Muscle layer of duodenum (tissue), 2 donors: ENCODE results near the gene BRICD5.

Experiments used
- H3K27ac ChIP-seq: one replicate; pipeline ENCODE4 v1.7.0; 2013; ENCODE audit warnings: mild to moderate bottlenecking, low read length
- H3K27me3 ChIP-seq: one replicate; pipeline ENCODE4 v1.7.0; 2013; ENCODE audit warnings: low read depth, mild to moderate bottlenecking, control low read depth, low read length
- H3K36me3 ChIP-seq, 2 donors: one replicate each; pipeline ENCODE4 v1.7.0; 2013; ENCODE audit warnings: low read length in 2 of 2, control low read depth in 1 of 2, mild to moderate bottlenecking in 1 of 2; ENCODE audit not compliant: insufficient read depth in 2 of 2, control insufficient read depth in 1 of 2
- H3K4me1 ChIP-seq, 2 donors: one replicate each; pipeline ENCODE4 v1.7.0; 2013; ENCODE audit warnings: low read length in 2 of 2, mild to moderate bottlenecking in 2 of 2, control low read depth in 1 of 2, moderate library complexity in 1 of 2; ENCODE audit not compliant: insufficient read depth in 2 of 2, control insufficient read depth in 1 of 2
- H3K4me3 ChIP-seq, 2 donors: one replicate each; pipeline ENCODE4 v1.7.0; 2013; ENCODE audit warnings: low read length in 2 of 2, low read depth in 1 of 2, mild to moderate bottlenecking in 1 of 2
- H3K9me3 ChIP-seq, 2 donors: one replicate each; pipeline ENCODE4 v1.7.0; 2013; ENCODE audit warnings: low read length in 2 of 2, control low read depth in 1 of 2, mild to moderate bottlenecking in 1 of 2; ENCODE audit not compliant: control insufficient read depth in 1 of 2
- donor health status: healthy.

Gene BRICD5

DNA sequence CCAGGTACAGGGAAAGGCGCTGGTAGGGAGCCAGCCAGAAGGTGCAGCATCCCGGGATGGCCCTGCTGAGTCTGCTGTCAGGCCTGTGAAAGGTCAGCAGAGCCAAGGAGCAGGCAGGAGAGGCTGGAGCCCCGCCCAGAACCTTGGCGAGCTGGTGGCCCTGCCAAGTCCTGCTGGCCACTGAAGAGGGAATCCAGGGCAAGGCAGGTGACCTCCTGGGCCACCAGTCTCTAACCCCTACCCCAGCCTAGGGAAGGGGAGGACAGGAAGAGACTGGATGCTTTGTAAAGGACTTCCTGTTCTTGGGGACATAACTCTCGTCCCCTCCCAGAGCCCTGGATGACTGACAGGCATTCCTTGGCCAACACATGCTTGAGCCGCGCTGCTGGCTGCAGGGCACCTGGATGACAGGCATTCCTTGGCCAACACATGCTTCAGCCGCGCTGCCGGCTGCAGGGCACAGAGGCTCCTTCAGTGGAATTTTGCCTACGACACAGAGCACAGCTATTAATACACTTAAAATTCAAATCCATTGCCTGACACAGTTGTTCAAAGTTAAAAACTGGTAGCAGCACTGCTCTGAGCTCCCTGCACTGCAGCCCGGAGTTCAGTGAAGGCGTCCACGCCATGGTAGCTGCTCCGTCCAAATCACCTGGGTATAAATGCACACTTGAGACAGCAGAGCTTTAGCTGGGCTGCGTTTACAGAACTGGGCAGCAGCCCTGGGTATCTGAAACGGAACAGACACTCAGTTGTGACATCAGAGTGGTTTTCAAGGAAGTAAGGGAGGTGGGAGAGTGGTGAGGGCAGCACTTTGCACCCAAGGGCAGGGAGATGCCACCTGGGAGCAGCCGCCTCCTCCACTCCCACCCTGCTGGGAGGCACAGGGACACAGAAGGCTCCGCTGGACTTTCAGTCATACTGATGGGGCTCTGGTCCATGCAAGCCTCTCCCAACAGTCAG, 2.0 kb upstream of the BRICD5 start:
- peak overlapping the region; percentile 6 to 60 for H3K4me3 ChIP-seq

DNA sequence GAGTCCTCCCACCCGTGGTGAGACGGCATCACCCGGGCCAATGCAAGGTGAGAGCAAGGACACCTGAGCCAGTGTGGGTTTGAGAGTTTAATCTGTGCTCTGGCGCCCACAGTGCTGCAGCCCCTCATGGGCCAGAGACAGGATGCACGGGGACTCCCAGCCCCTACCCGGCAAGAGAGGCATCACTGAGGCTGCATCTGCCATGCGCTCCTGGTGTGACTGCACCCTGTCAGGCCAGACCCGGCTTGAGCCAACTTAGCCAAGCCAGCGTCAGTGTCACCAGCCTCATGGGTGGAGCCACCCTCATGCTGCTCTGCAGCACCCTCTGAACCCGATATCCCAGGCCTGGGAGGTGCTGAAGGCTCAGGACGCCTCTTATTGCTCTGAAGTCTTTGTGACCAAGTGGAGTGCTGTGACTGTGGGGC, 1.3 kb upstream of the BRICD5 start:
- Histone ChIP-seq H3K36me3 (peaks cover 6 to 20% of the 10 kb centered on the region in 2 donors), H3K4me3 (no peak overlapping the region)

More for the DNA sequence above, 2.0 kb upstream of the BRICD5 start:
- no peaks in the 10 kb centered on the region for H3K27me3 ChIP-seq
- peaks cover 6 to 18% of the 10 kb centered on the region in 2 donors for H3K36me3 ChIP-seq
- H3K4me1 ChIP-seq = peaks cover 14 to 20% of the 10 kb centered on the region in 2 donors
- no peaks in the 10 kb centered on the region for H3K9me3 ChIP-seq
- no peak overlapping the region for H3K27ac ChIP-seq

DNA sequence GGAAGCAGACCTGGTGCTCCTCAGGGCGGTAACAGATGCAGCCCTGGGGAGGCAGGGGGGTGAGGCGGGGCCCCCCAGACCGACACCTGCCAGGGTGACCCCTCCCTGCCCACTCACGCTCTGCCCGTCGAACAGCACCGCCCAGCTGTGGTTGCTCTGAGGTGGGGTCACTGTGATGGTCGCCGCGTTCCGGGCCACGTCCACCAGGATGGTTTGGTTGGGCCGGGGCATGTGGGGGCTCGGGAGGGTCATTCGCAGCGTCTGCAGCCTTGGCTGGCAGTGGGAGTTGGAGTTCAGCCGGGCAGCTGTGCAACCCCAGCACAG, 692 bp downstream of the BRICD5 start:
- Histone ChIP-seq H3K36me3 (peaks cover 6 to 20% of the 10 kb centered on the region in 2 donors), H3K4me3 (no peak overlapping the region), H3K27ac (no peak overlapping the region), H3K27me3 (no peaks in the 10 kb centered on the region), H3K9me3 (no peaks in the 10 kb centered on the region), H3K4me1 (peaks cover 20 to 33% of the 10 kb centered on the region in 2 donors)

More for the DNA sequence above, 1.3 kb upstream of the BRICD5 start:
- Histone ChIP-seq H3K27ac (no peak overlapping the region), H3K4me1 (peaks cover 14 to 21% of the 10 kb centered on the region in 2 donors), H3K9me3 (no peaks in the 10 kb centered on the region), H3K27me3 (no peaks in the 10 kb centered on the region)

DNA sequence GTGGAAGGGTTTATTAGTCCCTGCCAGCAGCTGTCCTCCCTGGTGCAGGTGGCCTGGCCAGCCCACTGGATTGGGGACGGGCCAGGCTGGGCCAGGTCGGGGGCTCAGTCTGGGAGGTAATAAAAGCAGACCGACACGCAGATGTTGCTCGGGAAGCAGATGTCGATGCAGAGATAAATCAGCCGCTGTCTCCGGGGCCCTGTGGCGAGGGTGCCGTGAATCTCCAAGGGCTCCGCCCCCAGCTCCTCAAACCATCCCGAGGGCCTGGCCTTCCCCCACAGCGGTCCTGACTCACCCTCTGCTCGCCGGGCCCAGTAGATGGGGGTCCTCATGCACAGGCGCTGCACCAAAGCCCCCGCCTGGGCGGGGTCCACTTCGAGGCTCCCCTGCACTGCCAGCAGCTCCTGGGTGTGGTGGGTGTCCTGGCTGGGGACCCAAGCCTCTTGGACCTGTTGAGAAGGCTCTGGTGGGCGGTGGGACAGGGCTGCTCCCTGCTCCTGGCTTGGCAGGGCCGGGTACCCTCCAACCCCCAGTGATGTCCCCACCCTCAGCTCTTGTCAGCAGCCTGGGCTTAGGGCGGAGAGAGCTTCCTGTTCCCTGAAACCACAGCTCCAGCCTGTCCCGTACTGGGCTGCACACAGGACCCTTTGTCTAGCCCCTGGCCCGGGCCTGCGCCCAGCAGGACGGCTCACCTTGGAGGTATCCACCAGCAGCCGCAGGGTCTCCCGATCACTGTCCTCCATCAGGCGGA, 1.2 kb downstream of the BRICD5 start:
- Histone ChIP-seq H3K4me3 (no peak overlapping the region), H3K27ac (no peak overlapping the region), H3K36me3 (peaks cover 6 to 20% of the 10 kb centered on the region in 2 donors), H3K9me3 (no peaks in the 10 kb centered on the region), H3K27me3 (no peaks in the 10 kb centered on the region), H3K4me1 (peaks cover 23 to 37% of the 10 kb centered on the region in 2 donors)

- Histone ChIP-seq H3K4me1 (peaks cover 23 to 38% of the 10 kb centered on the region in 2 donors), H3K27ac (no peak overlapping the region), H3K27me3 (no peaks in the 10 kb centered on the region), H3K36me3 (peaks cover 6 to 20% of the 10 kb centered on the region in 2 donors), H3K4me3 (no peak overlapping the region), H3K9me3 (no peaks in the 10 kb centered on the region)
Measured at GRCh38 chr16:2208772-2209171, 1.9 kb downstream of the BRICD5 start.

DNA sequence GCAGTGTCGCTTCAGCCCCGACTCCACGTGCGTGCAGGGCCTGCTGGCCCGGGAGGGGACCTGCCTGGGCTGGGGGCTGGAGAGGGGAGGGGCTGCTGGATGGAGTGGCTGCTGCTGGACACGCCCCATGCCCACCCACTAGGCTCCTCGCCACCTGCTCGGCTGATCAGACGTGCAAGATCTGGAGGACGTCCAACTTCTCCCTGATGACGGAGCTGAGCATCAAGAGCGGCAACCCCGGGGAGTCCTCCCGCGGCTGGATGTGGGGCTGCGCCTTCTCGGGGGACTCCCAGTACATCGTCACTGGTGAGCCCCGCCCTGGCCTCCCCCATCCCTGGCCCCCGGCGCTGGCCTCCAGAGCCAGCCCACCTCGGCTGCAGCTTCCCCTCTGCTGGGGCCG, 2.4 kb downstream of the BRICD5 start:
- Histone ChIP-seq H3K27ac (no peak overlapping the region), H3K36me3 (peaks cover 6 to 20% of the 10 kb centered on the region in 2 donors), H3K4me3 (no peak overlapping the region), H3K27me3 (no peaks in the 10 kb centered on the region), H3K4me1 (peaks cover 19 to 33% of the 10 kb centered on the region in 2 donors), H3K9me3 (no peaks in the 10 kb centered on the region)

GRCh38 chr16:2207872-2208271, 2.8 kb downstream of the BRICD5 start:
- peaks cover 14 to 29% of the 10 kb centered on the region in 2 donors for H3K4me1 ChIP-seq
- peaks cover 6 to 20% of the 10 kb centered on the region in 2 donors for H3K36me3 ChIP-seq
- H3K27ac ChIP-seq = no peak overlapping the region
- no peak overlapping the region for H3K4me3 ChIP-seq
- H3K27me3 ChIP-seq = no peaks in the 10 kb centered on the region
- no peaks in the 10 kb centered on the region for H3K9me3 ChIP-seq

DNA sequence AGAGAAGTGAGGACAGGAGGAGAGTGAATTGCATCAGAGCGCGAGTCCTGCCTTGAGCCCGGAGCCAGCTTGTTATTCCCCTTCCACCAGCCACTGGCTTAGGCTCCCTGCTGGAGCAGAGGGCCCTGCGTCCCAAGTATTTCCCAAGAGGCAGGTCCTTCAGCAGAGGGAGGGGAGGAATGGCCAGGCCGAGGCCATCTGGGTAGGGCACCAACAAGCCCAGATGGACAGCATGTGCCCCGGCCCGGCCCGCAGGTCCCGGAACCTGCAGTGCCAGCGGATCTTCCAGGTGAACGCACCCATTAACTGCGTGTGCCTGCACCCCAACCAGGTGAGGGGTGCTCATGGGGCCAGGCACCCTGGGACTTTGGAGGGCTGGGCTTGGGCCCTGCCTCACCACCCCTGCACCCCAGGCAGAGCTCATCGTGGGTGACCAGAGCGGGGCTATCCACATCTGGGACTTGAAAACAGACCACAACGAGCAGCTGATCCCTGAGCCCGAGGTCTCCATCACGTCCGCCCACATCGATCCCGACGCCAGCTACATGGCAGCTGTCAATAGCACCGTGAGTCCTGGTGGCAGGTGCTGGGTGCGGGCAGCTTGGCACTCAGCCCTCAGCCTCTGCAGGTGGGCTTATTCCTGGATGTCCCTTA, 3.8 kb downstream of the BRICD5 start:
- H3K9me3 ChIP-seq = no peaks in the 10 kb centered on the region
- peaks cover 3 to 20% of the 10 kb centered on the region in 2 donors for H3K36me3 ChIP-seq
- H3K4me1 ChIP-seq = peaks cover 9 to 19% of the 10 kb centered on the region in 2 donors
- no peak overlapping the region for H3K4me3 ChIP-seq
- H3K27me3 ChIP-seq = no peaks in the 10 kb centered on the region
- no peak overlapping the region for H3K27ac ChIP-seq

DNA sequence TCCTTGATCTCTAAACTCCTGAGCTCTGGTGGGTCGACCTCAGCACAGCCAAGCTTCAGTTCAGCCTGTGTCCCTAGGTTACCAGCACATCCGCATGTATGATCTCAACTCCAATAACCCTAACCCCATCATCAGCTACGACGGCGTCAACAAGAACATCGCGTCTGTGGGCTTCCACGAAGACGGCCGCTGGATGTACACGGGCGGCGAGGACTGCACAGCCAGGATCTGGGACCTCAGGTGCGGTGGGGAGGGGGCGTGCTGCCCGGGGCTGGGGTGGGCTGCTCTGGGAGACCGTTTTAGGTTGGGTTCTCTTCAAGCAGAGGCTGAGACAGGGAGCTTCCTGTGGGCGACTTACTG, 4.3 kb downstream of the BRICD5 start:
- H3K36me3 ChIP-seq = peaks cover 0 to 20% of the 10 kb centered on the region in 2 donors
- H3K9me3 ChIP-seq = no peaks in the 10 kb centered on the region
- H3K27me3 ChIP-seq = no peaks in the 10 kb centered on the region
- H3K27ac ChIP-seq = peak overlapping the region; percentile 31
- peak overlapping the region; percentile 70 to 76 for H3K4me3 ChIP-seq
- H3K4me1 ChIP-seq = peaks cover 9 to 19% of the 10 kb centered on the region in 2 donors

- Histone ChIP-seq H3K4me1 (peaks cover 9 to 19% of the 10 kb centered on the region in 2 donors), H3K4me3 (peak overlapping the region; percentile 70 to 76), H3K27ac (peak overlapping the region; percentile 31), H3K9me3 (no peaks in the 10 kb centered on the region), H3K27me3 (no peaks in the 10 kb centered on the region), H3K36me3 (peaks cover 0 to 20% of the 10 kb centered on the region in 2 donors)
Measured at GRCh38 chr16:2205967-2206313, 4.7 kb downstream of the BRICD5 start.
